ENCODE measurements around the gene ATP7B. TPM values are rescaled to one million over a fixed set of nuclear protein-coding genes. Genes with fewer than 3 reads are reported as not detected.

ATP7B gene
- total RNA-seq, 1 donor from 2014 or later = 59.4 TPM

GRCh38 chr13:52006523-52007245 lies 4.6 kb downstream of the ATP7B start:
- Mint-ChIP-seq H3K27me3 (no peaks in the 10 kb centered on the region), H3K4me3 (ENCODE audit: low read depth) (peak overlapping the region; percentile 3), H3K36me3 (ENCODE audit: insufficient read depth) (peaks cover 12% of the 10 kb centered on the region), H3K9me3 (ENCODE audit: low read depth) (no peaks in the 10 kb centered on the region), H3K27ac (peak overlapping the region; percentile 44), H3K4me1 (ENCODE audit: low read depth) (peaks cover 75% of the 10 kb centered on the region)
- DNase-seq (ENCODE audit: low spot score, unreplicated experiment) = no peak
- no peak for TF ChIP-seq CTCF (IDR thresholded peaks at IDR 0.05; ENCODE audit: unreplicated experiment)

GRCh38 chr13:52005841-52006522 lies 5.3 kb downstream of the ATP7B start:
- no peaks in the 10 kb centered on the region for H3K27me3 Mint-ChIP-seq
- peak overlapping the region; percentile 44 for H3K27ac Mint-ChIP-seq

GRCh38 chr13:52004511-52005170 lies 6.6 kb downstream of the ATP7B start:
- no peak for DNase-seq (ENCODE audit: low spot score, unreplicated experiment)
- Mint-ChIP-seq H3K36me3 (ENCODE audit: insufficient read depth) (peaks cover 12% of the 10 kb centered on the region), H3K4me3 (ENCODE audit: low read depth) (peak overlapping the region; percentile 7), H3K27ac (peak overlapping the region; percentile 92), H3K9me3 (ENCODE audit: low read depth) (no peaks in the 10 kb centered on the region), H3K27me3 (no peaks in the 10 kb centered on the region), H3K4me1 (ENCODE audit: low read depth) (peaks cover 77% of the 10 kb centered on the region)
- no peak for TF ChIP-seq CTCF (IDR thresholded peaks at IDR 0.05; ENCODE audit: unreplicated experiment)

More at GRCh38 chr13:52005841-52006522, 5.3 kb downstream of the ATP7B start:
- Mint-ChIP-seq H3K9me3 (ENCODE audit: low read depth) (no peaks in the 10 kb centered on the region), H3K4me3 (ENCODE audit: low read depth) (no peak overlapping the region), H3K36me3 (ENCODE audit: insufficient read depth) (peaks cover 12% of the 10 kb centered on the region), H3K4me1 (ENCODE audit: low read depth) (peaks cover 79% of the 10 kb centered on the region)
- TF ChIP-seq CTCF (IDR thresholded peaks at IDR 0.05; ENCODE audit: unreplicated experiment) = no peak
- no peak for DNase-seq (ENCODE audit: low spot score, unreplicated experiment)

GRCh38 chr13:52003541-52003940 lies 7.7 kb downstream of the ATP7B start:
- Mint-ChIP-seq H3K27ac (peak overlapping the region; percentile 92), H3K9me3 (ENCODE audit: low read depth) (no peaks in the 10 kb centered on the region), H3K4me3 (ENCODE audit: low read depth) (no peak overlapping the region), H3K4me1 (ENCODE audit: low read depth) (peaks cover 81% of the 10 kb centered on the region), H3K36me3 (ENCODE audit: insufficient read depth) (peaks cover 10% of the 10 kb centered on the region), H3K27me3 (no peaks in the 10 kb centered on the region)
- DNase-seq (ENCODE audit: low spot score, unreplicated experiment) = no peak
- no peak for TF ChIP-seq CTCF (IDR thresholded peaks at IDR 0.05; ENCODE audit: unreplicated experiment)

- H3K27ac Mint-ChIP-seq = no peak overlapping the region
- no peaks in the 10 kb centered on the region for H3K9me3 Mint-ChIP-seq (ENCODE audit: low read depth)
- H3K4me3 Mint-ChIP-seq (ENCODE audit: low read depth) = no peak overlapping the region
- no peak for DNase-seq (ENCODE audit: low spot score, unreplicated experiment)
- H3K4me1 Mint-ChIP-seq (ENCODE audit: low read depth) = peaks cover 86% of the 10 kb centered on the region
- peaks cover 9% of the 10 kb centered on the region for H3K36me3 Mint-ChIP-seq (ENCODE audit: insufficient read depth)
- TF ChIP-seq CTCF (IDR thresholded peaks at IDR 0.05; ENCODE audit: unreplicated experiment) = no peak
- no peaks in the 10 kb centered on the region for H3K27me3 Mint-ChIP-seq
Observed at GRCh38 chr13:52002361-52002760, 8.9 kb downstream of the ATP7B start.
